ENCODE data around the gene CLMN. TPM values are rescaled to one million over a fixed set of nuclear protein-coding genes. Genes with fewer than 3 reads are reported as not detected.

The CLMN gene
- total and polyA plus RNA-seq, 2 donors (not counting 1 experiment from before 2014, with no cell fraction given): 9.6 to 51.5 TPM

DNA sequence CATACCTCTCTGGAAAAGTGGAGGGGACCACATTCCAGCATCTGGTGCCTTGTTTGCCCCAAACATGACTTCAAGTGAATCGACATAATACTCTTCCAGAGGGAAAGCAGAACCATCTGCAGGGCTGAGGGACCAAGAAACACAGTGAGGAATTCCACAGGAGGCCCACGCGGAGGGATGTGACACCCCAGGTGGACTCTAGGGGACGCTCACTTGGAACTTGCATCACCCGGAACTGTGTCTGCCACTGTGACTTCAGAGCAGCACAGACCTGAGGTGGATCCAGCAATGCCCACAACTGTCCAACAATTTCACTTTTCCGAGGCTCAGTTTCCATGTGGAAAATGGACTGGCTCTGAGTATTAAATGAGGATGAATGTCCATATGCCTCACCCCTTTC, 14.3 kb upstream of the CLMN start:
- Histone ChIP-seq H3K4me2 (replicated peaks; ENCODE audit: low read depth, low read length, poor library complexity, severe bottlenecking) (no peak overlapping the region), H2AFZ (ENCODE audit: insufficient read depth, low read depth, low read length, poor library complexity, severe bottlenecking) (no peak overlapping the region), H3K27me3 (replicated peaks in 1 of 4; ENCODE audit: control extremely low read depth in 1 of 4, control insufficient read depth in 3 of 4, insufficient read depth in 4 of 4, low read length in 3 of 4) (peaks cover 0 to 3% (median 1%) of the 10 kb centered on the region in 4 experiments), H4K20me1 (ENCODE audit: control insufficient read depth, insufficient read depth, low read length, poor library complexity, severe bottlenecking) (no peaks in the 10 kb centered on the region), H3K36me3 (replicated peaks in 1 of 2; ENCODE audit: control extremely low read depth in 1 of 2, control insufficient read depth in 1 of 2, extremely low read depth in 1 of 2, insufficient read depth in 2 of 2, low read length in 1 of 2) (no peaks in the 10 kb centered on the region), H3K9ac (ENCODE audit: low read length) (no peak overlapping the region), H3K9me3 (ENCODE audit: control extremely low read depth in 1 of 3, control insufficient read depth in 2 of 3, insufficient read depth in 1 of 3, low read length in 2 of 3) (peaks cover 0 to 4% (median 0%) of the 10 kb centered on the region in 3 donors), H3K79me2 (ENCODE audit: control insufficient read depth, insufficient read depth, low read length) (no peaks in the 10 kb centered on the region), H3K27ac (ENCODE audit: low read length in 2 of 2) (no peak overlapping the region), H3K4me3 (ENCODE audit: control extremely low read depth in 1 of 5, extremely low read depth in 1 of 5, insufficient read depth in 1 of 5, low read depth in 2 of 5, low read length in 4 of 5) (no peak overlapping the region), H3K4me1 (ENCODE audit: control insufficient read depth in 2 of 2, insufficient read depth in 2 of 2, low read length in 2 of 2) (peaks cover 12 to 15% of the 10 kb centered on the region in 2 donors)
- H3K4me3 Mint-ChIP-seq: no peak overlapping the region
- ChIA-PET CTCF (no interaction called here), POLR2A (no interaction called here)
- peaks cover 17% of the 10 kb centered on the region for H3K27me3 Mint-ChIP-seq
- no peak for TF ChIP-seq EZH2 (IDR thresholded peaks at IDR 0.05; ENCODE audit: borderline replicate concordance, insufficient read depth, low read depth, low read length, poor library complexity, severe bottlenecking)
- no peak overlapping the region for H3K27ac Mint-ChIP-seq
- H3K4me1 Mint-ChIP-seq: peaks cover 19% of the 10 kb centered on the region
- WGBS (ENCODE audit: insufficient coverage): 76% methylated on average over 5 of the region's 6 CpGs
- intact Hi-C loops (cut with micrococcal nuclease): no loop called here
- H3K9me3 Mint-ChIP-seq (ENCODE audit: insufficient read depth): no peaks in the 10 kb centered on the region
- DNase-seq: no peak
- ATAC-seq (ENCODE audit: low read depth): no peak

DNA sequence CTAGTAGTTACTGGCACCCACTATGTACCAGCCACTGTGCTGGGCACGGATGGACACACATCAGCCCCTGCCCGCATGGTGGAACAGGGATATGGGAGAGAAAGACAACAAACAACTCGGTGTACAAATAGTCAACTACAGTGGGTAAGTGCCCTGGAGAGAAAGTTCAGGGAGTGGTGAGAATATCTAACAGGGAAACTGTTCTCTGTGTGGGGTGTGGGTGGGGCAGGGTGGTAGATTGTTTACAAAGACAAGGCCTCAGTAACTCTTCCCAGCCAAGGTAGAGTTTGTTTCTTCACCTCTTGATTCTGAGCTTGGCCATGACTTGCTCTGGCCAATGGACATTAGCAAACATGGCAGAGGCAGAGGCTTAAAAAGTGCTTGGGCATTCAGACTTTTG, 12.9 kb upstream of the CLMN start:
- no peak overlapping the region for H3K9ac ChIP-seq (ENCODE audit: low read length)
- peaks cover 0 to 2% (median under 1%) of the 10 kb centered on the region in 4 experiments for H3K27me3 ChIP-seq (replicated peaks in 1 of 4; ENCODE audit: control extremely low read depth in 1 of 4, control insufficient read depth in 3 of 4, insufficient read depth in 4 of 4, low read length in 3 of 4)
- peaks cover 0 to 4% (median 0%) of the 10 kb centered on the region in 3 donors for H3K9me3 ChIP-seq (ENCODE audit: control extremely low read depth in 1 of 3, control insufficient read depth in 2 of 3, insufficient read depth in 1 of 3, low read length in 2 of 3)
- ChIA-PET CTCF (no interaction called here), POLR2A (no interaction called here)
- Mint-ChIP-seq H3K9me3 (ENCODE audit: insufficient read depth) (no peaks in the 10 kb centered on the region), H3K27me3 (peaks cover 9% of the 10 kb centered on the region), H3K4me3 (no peak overlapping the region), H3K4me1 (peaks cover 33% of the 10 kb centered on the region), H3K27ac (peak overlapping the region; percentile 13)
- no peaks in the 10 kb centered on the region for H3K36me3 ChIP-seq (replicated peaks in 1 of 2; ENCODE audit: control extremely low read depth in 1 of 2, control insufficient read depth in 1 of 2, extremely low read depth in 1 of 2, insufficient read depth in 2 of 2, low read length in 1 of 2)
- H3K4me3 ChIP-seq (ENCODE audit: control extremely low read depth in 1 of 5, extremely low read depth in 1 of 5, insufficient read depth in 1 of 5, low read depth in 2 of 5, low read length in 4 of 5): no peak overlapping the region
- no peak overlapping the region for H3K4me2 ChIP-seq (replicated peaks; ENCODE audit: low read depth, low read length, poor library complexity, severe bottlenecking)
- no peaks in the 10 kb centered on the region for H4K20me1 ChIP-seq (ENCODE audit: control insufficient read depth, insufficient read depth, low read length, poor library complexity, severe bottlenecking)
- intact Hi-C loops (cut with micrococcal nuclease): no loop called here
- peaks cover 25 to 29% of the 10 kb centered on the region in 2 donors for H3K4me1 ChIP-seq (ENCODE audit: control insufficient read depth in 2 of 2, insufficient read depth in 2 of 2, low read length in 2 of 2)
- WGBS (ENCODE audit: insufficient coverage): 96% methylated on average over 2 of the region's 3 CpGs
- TF ChIP-seq EZH2 (IDR thresholded peaks at IDR 0.05; ENCODE audit: borderline replicate concordance, insufficient read depth, low read depth, low read length, poor library complexity, severe bottlenecking): no peak
- TF ChIP-seq, protein P1, sequence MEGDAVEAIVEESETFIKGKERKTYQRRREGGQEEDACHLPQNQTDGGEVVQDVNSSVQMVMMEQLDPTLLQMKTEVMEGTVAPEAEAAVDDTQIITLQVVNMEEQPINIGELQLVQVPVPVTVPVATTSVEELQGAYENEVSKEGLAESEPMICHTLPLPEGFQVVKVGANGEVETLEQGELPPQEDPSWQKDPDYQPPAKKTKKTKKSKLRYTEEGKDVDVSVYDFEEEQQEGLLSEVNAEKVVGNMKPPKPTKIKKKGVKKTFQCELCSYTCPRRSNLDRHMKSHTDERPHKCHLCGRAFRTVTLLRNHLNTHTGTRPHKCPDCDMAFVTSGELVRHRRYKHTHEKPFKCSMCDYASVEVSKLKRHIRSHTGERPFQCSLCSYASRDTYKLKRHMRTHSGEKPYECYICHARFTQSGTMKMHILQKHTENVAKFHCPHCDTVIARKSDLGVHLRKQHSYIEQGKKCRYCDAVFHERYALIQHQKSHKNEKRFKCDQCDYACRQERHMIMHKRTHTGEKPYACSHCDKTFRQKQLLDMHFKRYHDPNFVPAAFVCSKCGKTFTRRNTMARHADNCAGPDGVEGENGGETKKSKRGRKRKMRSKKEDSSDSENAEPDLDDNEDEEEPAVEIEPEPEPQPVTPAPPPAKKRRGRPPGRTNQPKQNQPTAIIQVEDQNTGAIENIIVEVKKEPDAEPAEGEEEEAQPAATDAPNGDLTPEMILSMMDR (IDR thresholded peaks at IDR 0.05): no peak
- no peak for DNase-seq
- no peak overlapping the region for H2AFZ ChIP-seq (ENCODE audit: insufficient read depth, low read depth, low read length, poor library complexity, severe bottlenecking)
- no peak overlapping the region for H3K27ac ChIP-seq (ENCODE audit: low read length in 2 of 2)
- ATAC-seq (ENCODE audit: low read depth): no peak
- no peaks in the 10 kb centered on the region for H3K79me2 ChIP-seq (ENCODE audit: control insufficient read depth, insufficient read depth, low read length)
